SW480 (cell line): Measurements from ENCODE around the gene GPX2.
A peak's percentile ranks its signal among the peaks of the same experiment; 100 is the strongest.

ENCODE experiments used
- DNase-seq: peaks from one replicate; pipeline ENCODE4 v3.0.0-alpha.2; 2016; ENCODE audit warnings: low spot score

The GPX2 gene

GRCh38 chr14:64942531-64943111 is at the start of gene GPX2:
TSS of gene GPX2 (minus strand) at chr14:64942745. CDS start at chr14:64942726, 19 bp downstream.
- peak; percentile 90 for DNase-seq

DNA sequence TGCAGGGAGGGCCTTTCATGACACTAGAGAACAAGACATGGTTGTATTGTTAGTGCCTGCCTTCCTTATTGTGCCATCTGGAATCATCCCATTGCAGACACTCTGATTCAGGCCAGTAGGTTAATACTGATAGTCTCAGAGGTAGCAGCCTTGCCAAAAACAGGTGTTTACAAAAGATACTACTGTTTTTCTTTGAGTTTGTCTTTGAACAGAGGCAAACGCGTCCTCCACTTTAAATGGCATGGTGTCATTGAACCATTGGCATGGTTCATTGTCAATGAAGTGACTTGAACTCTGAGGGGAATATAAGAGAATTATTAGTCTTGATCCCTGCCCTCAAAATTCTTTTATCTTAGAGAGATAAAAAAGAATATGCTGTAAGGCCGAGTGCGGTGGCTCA is 48.4 kb upstream of the GPX2 start:
- DNase-seq: no peak

GRCh38 chr14:64990296-64990695 is 47.8 kb upstream of the GPX2 start:
- DNase-seq: no peak

GRCh38 chr14:64987438-64987767 is 44.9 kb upstream of the GPX2 start:
- DNase-seq: peak; percentile 27

GRCh38 chr14:64986648-64987437 is 44.3 kb upstream of the GPX2 start, which contains the start of gene FNTB:
TSS of gene FNTB (plus strand) at chr14:64986895. CDS start at chr14:64986954, 59 bp downstream.
- DNase-seq: peak; percentile 97

GRCh38 chr14:64983439-64984310 is 41.1 kb upstream of the GPX2 start:
- peak; percentile 65 for DNase-seq

GRCh38 chr14:64979336-64980074 is 37.0 kb upstream of the GPX2 start:
- DNase-seq: peak; percentile 25

- no peak for DNase-seq
Measured at GRCh38 chr14:64974563-64974962, 32.0 kb upstream of the GPX2 start.

DNA sequence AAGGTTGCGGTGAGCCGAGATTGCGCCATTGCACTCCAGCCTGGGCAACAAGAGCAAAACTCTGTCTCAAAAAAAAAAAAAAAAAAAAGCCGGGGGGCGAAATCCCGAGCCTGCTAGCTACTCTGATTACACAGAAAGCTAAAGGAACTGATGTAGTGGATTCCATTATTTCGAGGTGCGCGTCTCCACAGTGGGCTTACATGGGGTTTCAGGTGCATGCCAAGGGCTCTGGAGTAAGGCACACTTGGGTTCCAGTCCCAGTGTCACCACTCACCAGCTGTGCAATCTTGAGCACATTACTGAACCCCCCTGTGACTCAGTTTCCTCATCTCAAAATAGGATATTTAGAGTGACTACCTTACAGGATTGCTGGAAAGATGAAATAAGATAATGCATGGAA is 31.3 kb upstream of the GPX2 start:
- DNase-seq: no peak

DNA sequence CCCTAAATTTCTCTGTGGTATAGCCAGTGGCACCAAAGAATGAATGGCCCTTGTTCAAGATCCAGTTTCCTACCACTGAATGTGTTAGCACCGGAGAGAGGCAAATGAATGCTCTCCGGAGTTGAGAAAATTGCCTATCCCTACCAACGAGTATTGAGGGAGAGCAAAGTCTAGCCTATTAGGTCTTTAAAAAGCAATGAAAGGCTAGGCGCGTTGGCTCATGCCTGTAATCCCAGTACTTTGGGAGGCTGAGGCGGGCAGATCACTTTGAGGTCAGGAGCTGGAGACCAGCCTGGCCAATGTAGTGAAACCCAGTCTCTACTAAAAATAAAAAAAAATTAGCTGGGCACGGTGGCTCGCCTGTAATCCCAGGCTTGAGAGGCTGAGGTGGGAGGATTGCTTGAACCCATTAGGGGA is 30.5 kb upstream of the GPX2 start:
- DNase-seq: no peak

GRCh38 chr14:64971943-64972791 is 29.6 kb upstream of the GPX2 start, which contains the start of gene RAB15:
TSS of gene RAB15 (minus strand) at chr14:64972336. CDS start at chr14:64972076, 260 bp downstream.
- peak; percentile 14 for DNase-seq

DNA sequence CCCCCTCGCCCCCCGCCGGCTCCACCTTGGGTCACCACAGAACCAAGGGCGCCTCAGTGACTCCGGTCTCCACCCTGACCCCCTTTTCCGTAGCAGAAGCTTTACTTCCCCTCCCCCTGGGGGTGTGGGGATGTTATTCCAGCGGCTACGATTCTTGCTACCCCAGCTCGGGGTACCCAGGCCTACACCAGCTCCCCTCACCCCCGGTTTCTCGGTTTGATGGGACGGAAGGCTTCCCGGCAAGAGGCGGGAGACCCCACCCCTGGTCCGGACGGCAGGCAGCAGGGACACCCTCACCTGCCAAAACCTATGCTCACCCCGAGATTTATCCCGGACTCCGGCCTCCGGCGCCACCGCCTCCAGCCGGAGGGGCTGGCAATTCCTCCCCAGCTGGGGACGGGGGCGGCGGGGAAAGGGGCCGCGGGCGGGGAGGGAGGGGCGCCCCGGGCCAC is 29.0 kb upstream of the GPX2 start:
- no peak for DNase-seq

DNA sequence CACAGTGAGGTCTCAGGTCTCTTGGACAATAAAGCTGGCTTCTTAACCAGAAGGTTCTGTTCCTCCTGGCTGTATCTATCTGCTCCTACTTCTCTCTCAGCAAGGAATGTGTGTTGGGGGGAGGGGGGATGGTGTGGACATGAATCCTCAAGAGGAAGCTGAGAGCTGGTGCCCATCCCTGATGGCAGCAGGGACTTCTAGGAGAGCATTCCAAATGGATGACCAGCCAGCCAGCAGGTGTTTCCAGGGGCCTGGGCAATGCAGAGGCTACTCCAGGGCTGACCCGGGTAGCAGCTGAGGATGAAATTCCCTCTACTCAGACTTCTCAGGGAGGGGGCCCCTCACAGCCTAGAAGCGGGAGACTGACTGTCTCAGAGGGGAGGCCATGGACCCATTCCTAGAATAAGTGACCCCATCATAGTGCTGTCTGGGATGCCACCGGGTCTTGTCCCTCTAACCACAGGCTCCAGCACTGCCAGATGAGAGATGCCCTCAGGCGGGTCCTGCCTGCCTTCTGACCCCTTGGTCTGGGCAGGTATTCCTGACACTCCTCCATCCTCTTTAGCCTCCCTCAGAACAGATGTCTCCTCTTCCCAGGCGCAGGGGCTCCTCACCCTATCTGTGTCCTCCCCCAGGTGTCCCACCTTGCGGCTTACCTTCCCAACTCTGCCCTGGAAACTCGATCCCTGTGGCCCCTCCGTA is 28.4 kb upstream of the GPX2 start:
- peak; percentile 45 for DNase-seq

DNA sequence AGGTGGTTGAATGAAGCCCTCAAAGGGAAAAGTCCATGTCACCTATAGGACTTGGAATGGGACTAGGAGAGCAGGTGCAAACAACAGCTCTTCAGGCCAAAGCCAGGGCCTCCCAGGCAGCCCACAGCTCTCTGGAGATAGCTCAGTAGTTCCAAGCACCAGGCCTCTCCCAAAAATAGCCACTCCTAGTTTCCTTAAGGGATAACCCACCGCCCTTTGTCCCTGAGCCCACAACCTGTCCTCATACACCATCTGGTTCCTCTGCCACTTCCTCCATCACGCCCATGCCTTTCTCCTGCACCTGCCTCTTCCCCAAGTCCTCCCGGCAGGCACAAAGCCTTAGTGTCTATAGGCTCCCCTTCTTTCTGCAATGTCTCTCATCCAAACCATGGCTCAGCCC is 27.5 kb upstream of the GPX2 start:
- no peak for DNase-seq

- DNase-seq: no peak
Measured at GRCh38 chr14:64968651-64969050, 26.1 kb upstream of the GPX2 start.

- no peak for DNase-seq
Measured at GRCh38 chr14:64968167-64968566, 25.6 kb upstream of the GPX2 start.

DNA sequence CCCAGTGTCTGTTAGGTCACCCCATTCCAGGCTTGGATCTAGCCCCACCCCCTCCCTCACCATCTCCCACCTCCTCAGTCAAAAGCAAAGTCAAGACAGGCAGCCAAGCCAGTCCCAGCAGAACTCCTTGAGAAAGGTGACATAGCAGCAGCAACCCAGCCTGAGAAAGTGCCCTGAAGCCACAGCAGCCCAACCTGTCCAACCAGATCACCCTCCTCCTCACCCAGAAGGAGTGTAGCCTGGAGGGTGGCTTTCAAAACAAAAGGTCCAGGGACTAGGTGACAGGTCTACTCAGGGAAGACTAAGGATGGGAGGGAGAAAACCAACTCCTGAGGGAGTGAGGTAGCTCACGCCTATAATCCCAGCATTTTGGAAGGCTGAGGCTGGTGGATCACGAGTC is 24.4 kb upstream of the GPX2 start:
- no peak for DNase-seq

- no peak for DNase-seq
Measured at GRCh38 chr14:64965356-64966000, 22.9 kb upstream of the GPX2 start.

- no peak for DNase-seq
Measured at GRCh38 chr14:64963611-64964010, 21.1 kb upstream of the GPX2 start.
